22Rv1 (cell line): ENCODE measurements around the gene DKK2.

ENCODE experiments used
- H3K27ac ChIP-seq: fragments of 450-650 bp; 2 replicates; pipeline ENCODE4 v1.5.1; 2017
- CTCF ChIP-seq: fragments of 450-650 bp; IDR thresholded peaks from 2 replicates; pipeline ENCODE4 v1.5.1; 2017; ENCODE audit warnings: mild to moderate bottlenecking
- ZFX ChIP-seq: fragments of 450-650 bp; IDR thresholded peaks from 2 replicates; pipeline ENCODE4 v1.6.1; 2017; ENCODE audit warnings: antibody characterized with exemption, borderline replicate concordance

The DKK2 gene

DNA sequence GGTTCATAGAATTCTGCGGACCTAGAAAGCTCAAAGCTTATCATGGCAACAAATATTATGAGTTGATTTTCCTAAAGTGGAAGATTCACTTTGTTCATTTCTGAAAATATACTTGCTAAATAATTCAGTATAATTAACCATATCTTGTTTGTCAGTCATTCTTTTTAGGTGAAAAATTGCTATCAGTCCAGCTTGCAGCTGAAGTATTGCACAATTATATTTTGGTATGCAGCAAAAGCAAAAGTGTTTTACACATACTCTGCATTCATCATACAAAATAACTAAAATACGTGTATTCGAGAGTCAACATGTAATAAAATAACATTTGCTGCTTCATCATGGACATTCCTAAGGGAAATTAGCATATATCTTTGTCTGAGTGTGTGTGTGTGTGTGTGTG lies 24.8 kb downstream of the DKK2 start:
- TF ChIP-seq CTCF (no peak), ZFX (no peak)
- no peak overlapping the region for H3K27ac ChIP-seq

DNA sequence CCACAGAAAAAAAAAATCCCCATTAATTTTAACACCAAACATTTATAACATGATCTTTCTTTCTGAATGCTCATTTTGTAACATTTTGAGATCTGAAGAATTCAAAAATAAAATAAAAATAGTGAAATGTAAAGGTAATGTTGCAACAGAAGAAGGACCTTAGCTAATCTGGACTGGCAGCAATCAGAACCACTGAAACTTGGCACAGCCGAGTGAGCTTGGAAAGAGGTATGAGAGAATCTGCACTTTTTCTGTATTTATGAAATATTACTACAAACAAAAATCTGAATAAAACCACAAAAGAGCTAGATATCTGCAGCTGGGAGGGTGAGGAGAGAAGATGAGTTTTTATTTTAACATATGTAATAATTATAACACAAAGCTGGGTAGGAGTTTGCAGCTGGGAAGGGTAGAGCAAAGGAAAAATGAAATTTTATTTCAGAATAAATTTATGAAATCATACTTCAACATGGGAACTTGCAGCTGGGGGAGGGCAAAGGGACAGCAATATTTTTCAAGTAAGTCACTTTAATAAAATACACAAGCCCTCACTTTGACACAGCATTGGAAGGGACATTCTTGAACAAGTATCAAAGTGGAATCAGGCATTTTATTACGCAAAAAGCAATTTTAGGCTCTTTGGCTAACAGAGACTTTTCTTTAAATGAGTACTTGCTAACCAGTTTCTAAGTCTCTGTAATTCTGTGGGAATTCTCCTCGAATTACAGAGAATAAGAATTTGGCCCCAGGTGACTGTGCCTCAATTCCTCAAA lies 26.7 kb downstream of the DKK2 start:
- no peak overlapping the region for H3K27ac ChIP-seq
- TF ChIP-seq ZFX: no peak
- TF ChIP-seq CTCF: no peak

- H3K27ac ChIP-seq: no peak overlapping the region
- TF ChIP-seq CTCF: no peak
- TF ChIP-seq ZFX: no peak
These were observed 28.0 kb downstream of the DKK2 start for GRCh38 chr4:107008115-107008514.

- no peak overlapping the region for H3K27ac ChIP-seq
- no peak for TF ChIP-seq CTCF
- TF ChIP-seq ZFX: no peak
These were observed 29.9 kb downstream of the DKK2 start for GRCh38 chr4:107006218-107006617.

GRCh38 chr4:106996490-106996889 lies 39.6 kb downstream of the DKK2 start:
- no peak overlapping the region for H3K27ac ChIP-seq
- TF ChIP-seq ZFX (no peak), CTCF (no peak)

- no peak overlapping the region for H3K27ac ChIP-seq
These were observed 42.3 kb downstream of the DKK2 start for GRCh38 chr4:106993827-106994226.

DNA sequence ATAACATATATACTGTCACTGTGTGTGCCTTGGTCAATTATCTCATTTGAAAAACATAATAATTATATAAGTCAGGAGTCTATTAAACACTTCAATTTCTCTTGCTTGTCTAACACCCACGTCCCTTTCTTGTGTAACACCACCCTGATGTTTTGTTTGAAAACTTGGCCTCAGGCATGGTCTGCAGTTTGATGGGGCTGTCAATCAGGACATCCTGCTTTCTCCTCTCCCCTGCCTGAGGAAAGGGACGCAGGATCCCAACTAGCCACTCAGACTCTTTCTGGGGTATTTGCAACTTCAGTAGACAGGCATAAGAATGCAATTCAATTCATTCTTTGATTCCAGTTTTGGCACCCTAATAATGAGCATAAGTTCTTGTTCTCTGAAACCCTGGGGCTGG lies 48.8 kb downstream of the DKK2 start:
- H3K27ac ChIP-seq: no peak overlapping the region
- no peak for TF ChIP-seq CTCF
- no peak for TF ChIP-seq ZFX

More at GRCh38 chr4:106993827-106994226, 42.3 kb downstream of the DKK2 start:
- TF ChIP-seq ZFX (no peak), CTCF (no peak)
